Right lobe of liver (tissue), 4 donors: ENCODE measurements around the gene ZNF628.

ENCODE experiments used
- CTCF ChIP-seq, 4 donors: fragments of 200-600 bp in 3 of 4; fragments of 450-650 bp in 1 of 4; IDR thresholded peaks; one replicate each; pipeline versions ENCODE4 v1.5.1 to v1.8.0; 2016 to 2022; ENCODE audit warnings: antibody characterized with exemption in 4 of 4, mild to moderate bottlenecking in 2 of 4
- POLR2A ChIP-seq: fragments of 450-650 bp; IDR thresholded peaks from one replicate; pipeline ENCODE4 v1.6.1; 2017; ENCODE audit warnings: antibody characterized with exemption, mild to moderate bottlenecking
- donor health status: DM: no; HTN: no; CAD: no.
- donor health status: DM: no; HTN: no; CAD: no.
- donor health status: DM: no; HTN: yes; CAD: no.

DNA sequence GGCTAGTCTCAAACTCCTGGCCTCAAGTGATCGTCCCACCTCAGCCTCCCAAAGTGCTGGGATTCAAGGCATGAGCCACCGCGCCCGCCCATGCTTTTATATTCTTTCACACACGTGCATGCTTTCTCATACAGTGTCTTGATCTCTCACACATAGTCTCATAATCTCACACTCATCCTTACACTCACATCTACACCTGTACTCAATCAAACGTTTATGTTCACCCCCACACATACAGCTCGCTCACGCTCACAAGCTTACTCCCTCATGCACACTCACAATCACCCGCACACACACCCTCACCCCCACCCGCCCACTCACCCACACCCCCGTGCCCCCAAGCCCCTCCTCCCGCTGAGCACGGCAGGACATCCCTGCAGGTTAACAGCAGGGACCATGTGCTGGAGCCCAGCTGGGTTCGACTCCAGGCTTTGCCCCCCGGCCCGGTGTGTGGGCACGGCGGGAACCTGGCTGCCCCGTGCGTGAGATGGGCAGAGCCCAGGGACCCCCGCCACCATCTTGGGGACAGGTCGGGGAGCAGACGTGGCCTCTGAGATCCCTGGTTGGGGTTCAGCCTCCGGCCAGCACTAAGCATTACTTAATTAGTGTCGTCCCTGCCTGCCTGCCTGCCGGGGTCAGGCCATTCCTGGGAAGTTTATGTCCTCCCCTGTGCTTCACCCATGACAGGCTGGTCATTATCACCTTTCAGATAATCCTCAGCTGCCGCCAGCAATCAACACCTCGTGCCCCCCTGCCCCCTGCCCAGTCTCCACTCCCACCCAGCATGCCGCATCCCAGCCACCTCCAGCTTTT lies 49.1 kb downstream of the ZNF628 start:
- TF ChIP-seq POLR2A (no peak), CTCF (IDR thresholded peaks at IDR 0.05) (no peak)
